Epithelial cell of esophagus (primary cell): ENCODE measurements around the gene MYO1B.

Experiments
- DNase-seq: peaks from one replicate; pipeline ENCODE4 v3.0.0; 2010; ENCODE audit warnings: low read depth
- H3K4me3 ChIP-seq: 2 replicates; pipeline ENCODE4 v1.5.1; 2011; ENCODE audit warnings: mild to moderate bottlenecking, low read length, control low read depth
- CTCF ChIP-seq: IDR thresholded peaks from 2 replicates; pipeline ENCODE4 v1.5.1; 2011; ENCODE audit warnings: low read depth, mild to moderate bottlenecking, low read length, control low read depth, inconsistent platforms; ENCODE audit not compliant: insufficient read depth; ENCODE audit errors: missing control alignments

MYO1B gene

GRCh38 chr2:191245046-191245868 is at the start of gene MYO1B:
Gene MYO1B, plus strand, starts transcription at chr2:191245404. Its CDS starts 31,492 bp downstream, at chr2:191276896.
- TF ChIP-seq CTCF = no peak
- H3K4me3 ChIP-seq = peak within 1 kb of the TSS; percentile 94
- DNase-seq = peak; percentile 94

GRCh38 chr2:191197096-191197495 is 48.1 kb upstream of the MYO1B start:
- no peak overlapping the region for H3K4me3 ChIP-seq
- TF ChIP-seq CTCF = no peak
- no peak for DNase-seq

- no peak for TF ChIP-seq CTCF
- H3K4me3 ChIP-seq = no peak overlapping the region
- no peak for DNase-seq
These were observed 46.9 kb upstream of the MYO1B start for GRCh38 chr2:191198271-191198670.

- no peak overlapping the region for H3K4me3 ChIP-seq
- no peak for TF ChIP-seq CTCF
- DNase-seq = no peak
These were observed 45.2 kb upstream of the MYO1B start for GRCh38 chr2:191199929-191200512.

GRCh38 chr2:191200910-191201309 is 44.3 kb upstream of the MYO1B start:
- no peak for TF ChIP-seq CTCF
- no peak overlapping the region for H3K4me3 ChIP-seq
- DNase-seq = no peak

- DNase-seq = peak; percentile 95
- H3K4me3 ChIP-seq = no peak overlapping the region
These were observed 42.9 kb upstream of the MYO1B start for GRCh38 chr2:191202209-191202721.

More at GRCh38 chr2:191202209-191202721, 42.9 kb upstream of the MYO1B start:
- no peak for TF ChIP-seq CTCF
